ENCODE data around the gene PARD3B. TPM values are rescaled to one million over a fixed set of nuclear protein-coding genes. Genes with fewer than 3 reads are reported as not detected.

Gene PARD3B
- total and polyA plus RNA-seq, 2 of the 4 experiments (the other 2 are of a cell fraction) = 3.3 to 15.6 TPM

- Histone ChIP-seq H4K5ac (ENCODE audit: low read depth, low read length) (no peak overlapping the region), H2AK5ac (ENCODE audit: low read depth, low read length) (no peak overlapping the region), H3K4me1 (ENCODE audit: control insufficient read depth, insufficient read depth, low read length) (peaks cover 4% of the 10 kb centered on the region), H2BK20ac (ENCODE audit: low read depth, low read length) (no peak overlapping the region), H3K9me1 (ENCODE audit: insufficient read depth, low read length) (peaks cover 8% of the 10 kb centered on the region), H4K91ac (ENCODE audit: insufficient read depth, low read depth, low read length) (no peak overlapping the region), H2AFZ (replicated peaks; ENCODE audit: low read length, poor library complexity) (no peak overlapping the region), H2BK120ac (ENCODE audit: low read depth, low read length) (no peak overlapping the region), H3K36me3 (ENCODE audit: control insufficient read depth, insufficient read depth, low read length) (no peaks in the 10 kb centered on the region), H3K4me2 (ENCODE audit: low read depth, low read length) (no peak overlapping the region), H2BK5ac (ENCODE audit: low read depth, low read length, poor library complexity, severe bottlenecking) (no peak overlapping the region), H4K20me1 (ENCODE audit: insufficient read depth, low read length) (no peaks in the 10 kb centered on the region), H3K9me3 (ENCODE audit: control insufficient read depth, insufficient read depth, low read length) (no peaks in the 10 kb centered on the region), H3K23ac (ENCODE audit: low read depth, low read length) (no peak overlapping the region), H3K4ac (ENCODE audit: low read depth, low read length) (no peak overlapping the region; the same call in 1 of the 2 replicates), H3K4me3 (ENCODE audit: insufficient read depth, low read depth, low read length) (no peak overlapping the region), H3K56ac (ENCODE audit: extremely low read depth, insufficient read depth, low read length) (no peak overlapping the region), H3K27me3 (ENCODE audit: control insufficient read depth, insufficient read depth, low read length) (no peaks in the 10 kb centered on the region), H3K79me1 (ENCODE audit: low read depth in 1 of 2, low read length in 2 of 2) (peaks cover 6 to 17% of the 10 kb centered on the region in 2 experiments), H3K27ac (ENCODE audit: insufficient read depth, low read length) (no peak overlapping the region), H2AK9ac (replicated peaks; ENCODE audit: low read depth, low read length, poor library complexity) (no peak overlapping the region), H3K9ac (ENCODE audit: low read depth, low read length) (no peak overlapping the region), H4K8ac (ENCODE audit: low read depth in 2 of 2, low read length in 2 of 2) (no peak overlapping the region), H2BK15ac (ENCODE audit: low read depth, low read length) (no peak overlapping the region), H3K14ac (replicated peaks; ENCODE audit: low read depth, low read length) (no peak overlapping the region), H3K18ac (ENCODE audit: low read depth, low read length) (no peak overlapping the region)
- no TSS peak for BruUV-seq (replicated peaks)
- no peak for DNase-seq
- in situ Hi-C loops (cut with MboI; ENCODE audit: low sequenced_read_pairs) = no loop called here
- TF ChIP-seq CHD1 (IDR thresholded peaks at IDR 0.05; ENCODE audit: low read depth, low read length) (no peak), MAZ (IDR thresholded peaks at IDR 0.05; ENCODE audit: borderline replicate concordance, low read depth, low read length) (no peak)
- dilution Hi-C loops (cut with HindIII; ENCODE audit: low sequenced_read_pairs, unreplicated experiment) = no loop called here
- ChIA-PET CTCF (no interaction called here), POLR2A (ENCODE audit: unreplicated experiment) (no interaction called here)
- ATAC-seq (ENCODE audit: low read depth) = no peak
- 100% methylated on average over 3 of the region's 5 CpGs; no CpG with 5 or more reads in 1 of the 2 experiments for WGBS, 2 experiments (ENCODE audit: extremely low coverage in 2 of 2, insufficient read length in 1 of 2)
- intact Hi-C loops (cut with micrococcal nuclease) = loop anchor here (10.0 kb wide), 1 partner anchor 662 kb away; the partner anchor contains the start of gene NRP2
Measured at GRCh38 chr2:205022841-205023240, 477.6 kb downstream of the PARD3B start.
